Vagina (tissue), 2 donors: ENCODE results near the gene KCNH2.

Experiments
- POLR2A ChIP-seq, 2 donors: fragments of 450-650 bp; IDR thresholded peaks; one replicate each; pipeline ENCODE4 v1.6.1; 2017; ENCODE audit warnings: antibody characterized with exemption in 2 of 2, mild to moderate bottlenecking in 2 of 2, moderate library complexity in 2 of 2
- POLR2AphosphoS5 ChIP-seq, 2 donors: sonication (generic); formaldehyde crosslinking; IDR thresholded peaks; one replicate each; pipeline ENCODE4 v1.9.0; 2017; ENCODE audit warnings: antibody characterized with exemption in 2 of 2, mild to moderate bottlenecking in 2 of 2, low read depth in 1 of 2; ENCODE audit not compliant: insufficient read depth in 1 of 2
- TF ChIP-seq, protein P1 (sequence below), 3 experiments: fragments of 450-650 bp in 2 of 3; fragments of 200-600 bp in 1 of 3; sonication (generic) in 1 of 3; IDR thresholded peaks; one replicate each; pipeline ENCODE4 v1.5.1; 2017 to 2019; ENCODE audit warnings: antibody characterized with exemption in 3 of 3, mild to moderate bottlenecking in 2 of 3, moderate library complexity in 2 of 3

DNA sequence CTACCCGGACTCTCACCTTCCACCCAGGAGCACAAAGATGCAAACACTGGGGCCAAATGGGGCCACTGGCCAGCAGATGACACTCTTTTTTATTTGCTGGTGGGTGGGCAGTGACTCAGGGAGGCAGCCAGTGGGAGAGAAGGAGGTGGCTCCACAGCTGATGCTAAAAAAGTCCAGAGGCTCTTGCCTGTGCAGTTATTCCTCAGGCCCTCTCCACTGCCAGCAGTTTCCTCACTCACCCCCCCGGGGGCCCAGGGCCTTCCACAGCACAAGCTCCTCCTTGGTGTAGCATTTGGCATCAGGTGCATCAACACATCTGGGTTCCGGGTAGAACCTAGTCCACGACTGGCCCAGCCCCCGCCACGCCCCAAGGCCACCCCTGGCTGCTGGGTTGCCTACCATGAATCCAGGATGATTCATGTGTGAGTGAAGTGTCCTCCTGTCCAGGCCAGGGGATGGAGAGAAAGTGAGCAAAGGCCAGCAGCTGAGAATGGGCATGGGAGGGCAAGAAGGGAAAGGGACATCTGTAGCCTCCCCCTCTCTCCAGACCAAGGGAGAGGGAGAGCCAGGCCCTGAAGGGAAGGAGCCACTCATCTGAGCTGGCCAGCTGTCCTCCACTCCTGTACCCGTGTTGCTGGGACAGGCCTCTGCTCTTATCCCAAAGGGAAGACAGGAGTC is 1.7 kb upstream of the KCNH2 start:
- TF ChIP-seq, protein P1, sequence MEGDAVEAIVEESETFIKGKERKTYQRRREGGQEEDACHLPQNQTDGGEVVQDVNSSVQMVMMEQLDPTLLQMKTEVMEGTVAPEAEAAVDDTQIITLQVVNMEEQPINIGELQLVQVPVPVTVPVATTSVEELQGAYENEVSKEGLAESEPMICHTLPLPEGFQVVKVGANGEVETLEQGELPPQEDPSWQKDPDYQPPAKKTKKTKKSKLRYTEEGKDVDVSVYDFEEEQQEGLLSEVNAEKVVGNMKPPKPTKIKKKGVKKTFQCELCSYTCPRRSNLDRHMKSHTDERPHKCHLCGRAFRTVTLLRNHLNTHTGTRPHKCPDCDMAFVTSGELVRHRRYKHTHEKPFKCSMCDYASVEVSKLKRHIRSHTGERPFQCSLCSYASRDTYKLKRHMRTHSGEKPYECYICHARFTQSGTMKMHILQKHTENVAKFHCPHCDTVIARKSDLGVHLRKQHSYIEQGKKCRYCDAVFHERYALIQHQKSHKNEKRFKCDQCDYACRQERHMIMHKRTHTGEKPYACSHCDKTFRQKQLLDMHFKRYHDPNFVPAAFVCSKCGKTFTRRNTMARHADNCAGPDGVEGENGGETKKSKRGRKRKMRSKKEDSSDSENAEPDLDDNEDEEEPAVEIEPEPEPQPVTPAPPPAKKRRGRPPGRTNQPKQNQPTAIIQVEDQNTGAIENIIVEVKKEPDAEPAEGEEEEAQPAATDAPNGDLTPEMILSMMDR (IDR thresholded peaks at IDR 0.05), result no peak
- TF ChIP-seq POLR2AphosphoS5 (IDR thresholded peaks at IDR 0.05; ENCODE audit: insufficient read depth in 1 of 2, low read depth in 1 of 2) (no peak), POLR2A (IDR thresholded peaks at IDR 0.05) (no peak)
